RWPE1 (cell line): ENCODE results near the gene YIPF2.

ENCODE experiments used
- CTCF ChIA-PET: fragments of 350-600 bp; sonication (Branson Sonifier 250); formaldehyde crosslinking; extraction: SDS; loops from one replicate; lab custom pipeline; 2021; lab: Yijun Ruan, JAX
- POLR2A ChIA-PET: fragments of 400-600 bp; formaldehyde crosslinking; extraction: SDS; loops from one replicate; lab custom pipeline; 2020; ENCODE audit warnings: antibody characterized with exemption; ENCODE audit not compliant: low non-redundant PET; lab: Yijun Ruan, JAX
- DNase-seq: peaks from one replicate; pipeline ENCODE4 v3.0.0; 2012; ENCODE audit warnings: low spot score
- H3K27ac ChIP-seq: fragments of 450-650 bp; 2 replicates; pipeline ENCODE4 v1.5.1; 2017
- CTCF ChIP-seq: fragments of 450-650 bp; conservative IDR thresholded peaks from 2 replicates; pipeline ENCODE4 v1.5.1; 2017; ENCODE audit warnings: low read depth, mild to moderate bottlenecking

The YIPF2 gene

GRCh38 chr19:10889880-10890279 lies 38.6 kb downstream of the YIPF2 start:
- ChIA-PET POLR2A (no interaction called here), CTCF (interaction anchor here (0.5 to 0.6 kb wide), 3 partner anchors 9 to 146 kb away, joined by 3 to 5 read pairs (median 4); no protein-coding TSS in a partner anchor)
- DNase-seq: no peak
- no peak for TF ChIP-seq CTCF
- no peak overlapping the region for H3K27ac ChIP-seq

GRCh38 chr19:10888421-10888866 lies 40.0 kb downstream of the YIPF2 start:
- CTCF ChIA-PET: interaction anchor here (0.6 to 0.7 kb wide), 2 partner anchors 11 to 118 kb away, joined by 3 read pairs; no protein-coding TSS in a partner anchor
- POLR2A ChIA-PET: no interaction called here
- peak overlapping the region; percentile 50 for H3K27ac ChIP-seq
- TF ChIP-seq CTCF: no peak
- no peak for DNase-seq

GRCh38 chr19:10887616-10888367 lies 40.6 kb downstream of the YIPF2 start:
- no peak for TF ChIP-seq CTCF
- POLR2A ChIA-PET: no interaction called here
- DNase-seq: no peak
- peak overlapping the region; percentile 50 for H3K27ac ChIP-seq
- CTCF ChIA-PET: interaction anchor here (0.6 kb wide), 1 partner anchor 117 kb away, joined by 3 read pairs; no protein-coding TSS in a partner anchor

GRCh38 chr19:10885201-10886169 lies 43.0 kb downstream of the YIPF2 start:
- ChIA-PET POLR2A (no interaction called here), CTCF (no interaction called here)
- no peak for DNase-seq
- peak overlapping the region; percentile 41 for H3K27ac ChIP-seq
- TF ChIP-seq CTCF: no peak

- no peak for TF ChIP-seq CTCF
- DNase-seq: no peak
- H3K27ac ChIP-seq: peak overlapping the region; percentile 41
- CTCF ChIA-PET: no interaction called here
- POLR2A ChIA-PET: no interaction called here
Observed at GRCh38 chr19:10884274-10884673, 44.2 kb downstream of the YIPF2 start.

- TF ChIP-seq CTCF: no peak
- ChIA-PET POLR2A (interaction anchor here (0.5 kb wide), 1 partner anchor 191 kb away, joined by 4 read pairs; no protein-coding TSS in a partner anchor), CTCF (no interaction called here)
- no peak for DNase-seq
- H3K27ac ChIP-seq: peak overlapping the region; percentile 3; the same call in 1 of the 2 replicates
Observed at GRCh38 chr19:10882108-10882457, 46.4 kb downstream of the YIPF2 start.
